Chondrocyte (in vitro differentiated cells): ENCODE measurements around the gene USO1. TPM values are rescaled to one million over a fixed set of nuclear protein-coding genes. Genes with fewer than 3 reads are reported as not detected.
A peak's percentile ranks its signal among the peaks of the same experiment; 100 is the strongest.
"Not testable (repeated sequence)": the region's sequence is repeated elsewhere in the genome, so short reads cannot be mapped to it uniquely, and the experiment has no call there.

Source experiments
- DNase-seq: peaks from one replicate; pipeline ENCODE4 v3.0.0; 2021; ENCODE audit warnings: mixed read lengths, low spot score
- H3K27ac Mint-ChIP-seq: one replicate; pipeline ENCODE4 v1.8.0; 2021; ENCODE audit warnings: mild to moderate bottlenecking, moderate library complexity, mixed read lengths; ENCODE audit not compliant: unreplicated experiment
- H3K27me3 Mint-ChIP-seq: 2 replicates; pipeline ENCODE4 v1.8.0; 2021; ENCODE audit warnings: low read depth, mixed read lengths
- H3K36me3 Mint-ChIP-seq: 2 replicates; pipeline ENCODE4 v1.8.0; 2021; ENCODE audit warnings: low read depth, mixed read lengths
- H3K4me1 Mint-ChIP-seq: 2 replicates; pipeline ENCODE4 v1.8.0; 2021; ENCODE audit warnings: low read depth, mild to moderate bottlenecking, mixed read lengths
- H3K4me3 Mint-ChIP-seq: one replicate; pipeline ENCODE4 v1.8.0; 2021; ENCODE audit warnings: mild to moderate bottlenecking, moderate library complexity, mixed read lengths; ENCODE audit not compliant: unreplicated experiment
- H3K9me3 Mint-ChIP-seq: 2 replicates; pipeline ENCODE4 v1.8.0; 2021; ENCODE audit warnings: low read depth, mixed read lengths
- CTCF ChIP-seq: fragments of 200-600 bp; sonication (generic); IDR thresholded peaks from 2 replicates; pipeline ENCODE4 v1.5.0; 2021; ENCODE audit warnings: antibody characterized with exemption, mild to moderate bottlenecking, moderate library complexity
- total RNA-seq: library from RNA; stranded (reverse); gene quantifications from 3 replicates; pipeline ENCODE4 v1.2.1, GENCODE V29; 2021

The USO1 gene
- total RNA-seq, 1 donor from 2014 or later, result 86.4 TPM

- Mint-ChIP-seq H3K4me1 (peaks cover 49% of the 10 kb centered on the region), H3K27me3 (no peaks in the 10 kb centered on the region), H3K4me3 (peak overlapping the region; percentile 99), H3K36me3 (peaks cover 4% of the 10 kb centered on the region), H3K9me3 (no peaks in the 10 kb centered on the region), H3K27ac (peak overlapping the region; percentile 100)
- no peak for DNase-seq
- no peak for TF ChIP-seq CTCF
Measured at GRCh38 chr4:75723163-75724065, 963 bp upstream of the USO1 start.

GRCh38 chr4:75724867-75725724 is 719 bp downstream of the USO1 start:
- peak overlapping the region; percentile 100 for H3K27ac Mint-ChIP-seq
- H3K9me3 Mint-ChIP-seq, result no peaks in the 10 kb centered on the region
- peak overlapping the region; percentile 99 for H3K4me3 Mint-ChIP-seq
- H3K27me3 Mint-ChIP-seq, result no peaks in the 10 kb centered on the region
- DNase-seq, result peak; percentile 92
- TF ChIP-seq CTCF, result no peak
- peaks cover 65% of the 10 kb centered on the region for H3K4me1 Mint-ChIP-seq
- H3K36me3 Mint-ChIP-seq, result peaks cover 3% of the 10 kb centered on the region

- Mint-ChIP-seq H3K27ac (peak overlapping the region; percentile 100), H3K4me3 (peak overlapping the region; percentile 99), H3K4me1 (peaks cover 75% of the 10 kb centered on the region)
- H3K9me3 Mint-ChIP-seq, DNase-seq, H3K36me3 Mint-ChIP-seq, H3K27me3 Mint-ChIP-seq: not testable (repeated sequence)
Measured at GRCh38 chr4:75725942-75726538, 1.7 kb downstream of the USO1 start.

GRCh38 chr4:75726577-75726976 is 2.2 kb downstream of the USO1 start:
- Mint-ChIP-seq H3K4me3 (peak overlapping the region; percentile 99), H3K4me1 (peaks cover 77% of the 10 kb centered on the region), H3K9me3 (no peaks in the 10 kb centered on the region), H3K27me3 (no peaks in the 10 kb centered on the region), H3K27ac (peak overlapping the region; percentile 100), H3K36me3 (peaks cover 3% of the 10 kb centered on the region)
- no peak for TF ChIP-seq CTCF
- no peak for DNase-seq

GRCh38 chr4:75727073-75727472 is 2.7 kb downstream of the USO1 start:
- DNase-seq, result no peak
- Mint-ChIP-seq H3K4me3 (peak overlapping the region; percentile 99), H3K27me3 (no peaks in the 10 kb centered on the region), H3K9me3 (no peaks in the 10 kb centered on the region), H3K4me1 (peaks cover 76% of the 10 kb centered on the region), H3K27ac (peak overlapping the region; percentile 100), H3K36me3 (peaks cover 3% of the 10 kb centered on the region)
- no peak for TF ChIP-seq CTCF
